Measurements from ENCODE around the gene SEC14L1.

SEC14L1 gene

DNA sequence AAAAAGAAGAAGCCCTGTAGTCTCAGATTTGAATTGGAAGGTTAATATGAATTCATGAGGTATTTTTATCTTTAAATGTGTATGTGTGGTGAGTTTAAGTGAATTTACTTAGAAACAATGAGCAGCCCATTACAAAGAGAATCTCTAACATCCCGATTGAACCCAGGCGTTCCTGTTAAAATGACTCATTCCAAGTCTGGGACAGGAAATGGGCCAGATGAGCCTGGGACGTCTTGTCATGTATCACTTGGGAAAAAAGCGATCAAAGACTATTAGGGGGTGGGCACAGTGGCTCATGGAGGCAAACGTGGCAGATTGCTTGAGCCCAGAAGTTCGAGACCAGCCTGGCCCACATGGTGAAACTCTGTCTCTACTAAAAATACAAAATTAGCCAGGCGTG is 81.6 kb downstream of the SEC14L1 start:
- TF ChIP-seq, protein P1, sequence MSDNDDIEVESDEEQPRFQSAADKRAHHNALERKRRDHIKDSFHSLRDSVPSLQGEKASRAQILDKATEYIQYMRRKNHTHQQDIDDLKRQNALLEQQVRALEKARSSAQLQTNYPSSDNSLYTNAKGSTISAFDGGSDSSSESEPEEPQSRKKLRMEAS (IDR thresholded peaks at IDR 0.05), result no peak
- TF ChIP-seq, protein P2, sequence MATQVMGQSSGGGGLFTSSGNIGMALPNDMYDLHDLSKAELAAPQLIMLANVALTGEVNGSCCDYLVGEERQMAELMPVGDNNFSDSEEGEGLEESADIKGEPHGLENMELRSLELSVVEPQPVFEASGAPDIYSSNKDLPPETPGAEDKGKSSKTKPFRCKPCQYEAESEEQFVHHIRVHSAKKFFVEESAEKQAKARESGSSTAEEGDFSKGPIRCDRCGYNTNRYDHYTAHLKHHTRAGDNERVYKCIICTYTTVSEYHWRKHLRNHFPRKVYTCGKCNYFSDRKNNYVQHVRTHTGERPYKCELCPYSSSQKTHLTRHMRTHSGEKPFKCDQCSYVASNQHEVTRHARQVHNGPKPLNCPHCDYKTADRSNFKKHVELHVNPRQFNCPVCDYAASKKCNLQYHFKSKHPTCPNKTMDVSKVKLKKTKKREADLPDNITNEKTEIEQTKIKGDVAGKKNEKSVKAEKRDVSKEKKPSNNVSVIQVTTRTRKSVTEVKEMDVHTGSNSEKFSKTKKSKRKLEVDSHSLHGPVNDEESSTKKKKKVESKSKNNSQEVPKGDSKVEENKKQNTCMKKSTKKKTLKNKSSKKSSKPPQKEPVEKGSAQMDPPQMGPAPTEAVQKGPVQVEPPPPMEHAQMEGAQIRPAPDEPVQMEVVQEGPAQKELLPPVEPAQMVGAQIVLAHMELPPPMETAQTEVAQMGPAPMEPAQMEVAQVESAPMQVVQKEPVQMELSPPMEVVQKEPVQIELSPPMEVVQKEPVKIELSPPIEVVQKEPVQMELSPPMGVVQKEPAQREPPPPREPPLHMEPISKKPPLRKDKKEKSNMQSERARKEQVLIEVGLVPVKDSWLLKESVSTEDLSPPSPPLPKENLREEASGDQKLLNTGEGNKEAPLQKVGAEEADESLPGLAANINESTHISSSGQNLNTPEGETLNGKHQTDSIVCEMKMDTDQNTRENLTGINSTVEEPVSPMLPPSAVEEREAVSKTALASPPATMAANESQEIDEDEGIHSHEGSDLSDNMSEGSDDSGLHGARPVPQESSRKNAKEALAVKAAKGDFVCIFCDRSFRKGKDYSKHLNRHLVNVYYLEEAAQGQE (IDR thresholded peaks at IDR 0.05; ENCODE audit: low read depth), result no peak
- TF ChIP-seq CREB1 (IDR thresholded peaks at IDR 0.05; ENCODE audit: low read depth), result no peak

DNA sequence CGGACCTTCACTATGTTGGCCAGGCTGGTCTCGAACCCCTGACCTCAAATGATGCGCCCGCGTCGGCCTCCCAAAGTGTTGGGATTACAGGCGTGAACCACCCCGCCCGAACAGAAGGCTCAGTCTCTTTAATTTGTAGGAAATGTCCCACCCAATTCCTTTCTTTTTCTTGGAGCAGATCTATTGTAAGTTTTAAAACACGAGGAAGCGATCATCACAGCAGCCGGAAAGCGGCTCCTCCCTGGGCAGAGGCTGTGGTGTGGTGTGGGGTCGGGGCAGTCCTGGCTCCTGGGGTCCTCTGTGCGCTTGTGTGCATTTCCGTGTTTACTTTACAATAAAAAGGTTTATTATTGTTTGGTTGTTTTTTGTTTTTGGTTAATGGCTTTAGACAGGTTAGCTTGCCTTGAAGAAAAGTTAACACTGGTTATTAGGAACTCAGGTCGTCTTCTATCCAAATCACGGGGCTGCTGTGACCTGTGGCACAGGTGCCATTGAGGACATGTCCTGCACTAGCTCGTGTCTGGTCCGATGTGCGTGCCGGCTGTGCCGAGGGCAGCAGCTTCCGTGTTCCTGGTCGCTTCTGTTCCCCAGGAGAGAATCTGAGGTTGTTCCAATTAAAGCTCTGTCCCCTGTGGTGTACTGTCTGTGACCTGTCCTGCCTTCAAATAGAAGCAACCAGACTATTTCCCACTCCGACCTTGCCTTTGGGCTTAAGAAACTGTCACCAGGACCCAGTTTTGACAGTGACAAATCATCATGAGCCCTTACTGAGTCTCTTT is 83.1 kb downstream of the SEC14L1 start:
- TF ChIP-seq, protein P1 (IDR thresholded peaks at IDR 0.05), result no peak
- TF ChIP-seq TEAD4 (IDR thresholded peaks at IDR 0.05) (no peak), CREB1 (IDR thresholded peaks at IDR 0.05; ENCODE audit: low read depth) (no peak), FOXM1 (IDR thresholded peaks at IDR 0.05; ENCODE audit: borderline replicate concordance, low read depth) (no peak), ZBTB7A (IDR thresholded peaks at IDR 0.05; ENCODE audit: low read depth) (no peak), CEBPB (IDR thresholded peaks at IDR 0.05) (no peak)
- TF ChIP-seq, protein P3, sequence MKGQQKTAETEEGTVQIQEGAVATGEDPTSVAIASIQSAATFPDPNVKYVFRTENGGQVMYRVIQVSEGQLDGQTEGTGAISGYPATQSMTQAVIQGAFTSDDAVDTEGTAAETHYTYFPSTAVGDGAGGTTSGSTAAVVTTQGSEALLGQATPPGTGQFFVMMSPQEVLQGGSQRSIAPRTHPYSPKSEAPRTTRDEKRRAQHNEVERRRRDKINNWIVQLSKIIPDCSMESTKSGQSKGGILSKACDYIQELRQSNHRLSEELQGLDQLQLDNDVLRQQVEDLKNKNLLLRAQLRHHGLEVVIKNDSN (IDR thresholded peaks at IDR 0.05), result no peak

DNA sequence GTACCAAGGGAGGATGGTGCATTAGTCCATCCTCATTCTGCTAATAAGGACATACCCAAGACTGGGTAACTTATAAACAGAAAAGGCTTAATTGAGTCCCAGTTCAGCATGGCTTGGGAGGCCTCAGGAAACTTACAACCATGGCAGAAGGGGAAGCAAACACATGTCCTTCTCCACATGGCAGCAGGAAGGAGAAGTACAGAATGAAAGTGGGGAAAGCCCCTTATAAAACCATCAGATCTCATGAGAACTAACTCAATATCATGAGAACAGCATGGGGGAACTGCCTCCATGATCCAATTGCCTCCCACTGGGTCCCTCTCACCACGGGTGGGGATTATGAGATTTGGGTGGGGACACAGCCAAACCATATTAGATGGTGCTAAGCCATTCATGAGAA is 84.5 kb downstream of the SEC14L1 start:
- TF ChIP-seq ZBTB7A (IDR thresholded peaks at IDR 0.05; ENCODE audit: low read depth) (no peak), YY1 (IDR thresholded peaks at IDR 0.05; ENCODE audit: low read depth) (no peak), TCF12 (IDR thresholded peaks at IDR 0.05; ENCODE audit: low read depth) (no peak), CEBPB (IDR thresholded peaks at IDR 0.05) (no peak), RAD21 (IDR thresholded peaks at IDR 0.05; ENCODE audit: low read depth) (no peak), EGR1 (IDR thresholded peaks at IDR 0.05) (no peak)
- TF ChIP-seq, protein P1 (IDR thresholded peaks at IDR 0.05), result no peak
- TF ChIP-seq, protein P3 (IDR thresholded peaks at IDR 0.05), result no peak

DNA sequence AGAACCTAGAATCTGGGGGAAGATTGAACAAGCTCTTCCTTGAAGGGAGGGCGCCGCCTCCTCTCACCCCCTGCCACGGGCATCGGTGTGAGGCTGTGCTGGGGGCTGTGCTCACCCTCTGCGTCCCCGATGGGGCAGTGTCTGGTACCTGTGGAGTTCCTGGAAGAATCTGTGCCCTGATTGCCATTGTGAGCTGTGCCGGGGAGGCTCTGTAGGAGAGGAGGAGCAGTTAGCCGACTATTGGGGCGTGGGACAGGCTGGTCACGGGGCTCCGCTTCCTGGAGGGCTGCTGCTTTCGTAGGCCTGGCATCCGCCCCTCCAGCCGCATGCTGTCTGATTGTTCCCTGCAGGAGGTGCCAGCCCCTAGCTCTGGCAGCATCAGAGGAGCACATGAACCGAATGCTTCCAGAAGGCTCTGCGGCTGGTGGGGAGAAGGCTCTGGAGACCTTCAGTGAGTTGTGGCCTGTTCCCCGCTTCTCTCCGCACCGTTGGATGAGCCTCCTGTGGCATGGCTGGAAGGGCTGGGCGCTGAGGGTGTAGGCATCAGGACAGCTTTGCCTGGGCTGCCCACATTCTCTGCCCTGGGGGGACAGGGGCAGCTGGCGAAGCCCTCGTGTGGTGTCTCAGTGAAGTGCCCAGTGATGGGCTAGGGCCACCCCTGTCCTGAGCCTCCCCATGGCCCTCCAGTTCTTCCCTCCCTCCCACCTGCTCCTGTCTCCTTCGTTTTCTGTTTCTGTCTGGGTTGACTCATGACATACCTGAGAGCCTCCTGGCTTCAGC is 86.9 kb downstream of the SEC14L1 start:
- TF ChIP-seq, protein P1 (IDR thresholded peaks at IDR 0.05), result peak; percentile 72
- TF ChIP-seq RAD21 (IDR thresholded peaks at IDR 0.05; ENCODE audit: low read depth), result no peak

DNA sequence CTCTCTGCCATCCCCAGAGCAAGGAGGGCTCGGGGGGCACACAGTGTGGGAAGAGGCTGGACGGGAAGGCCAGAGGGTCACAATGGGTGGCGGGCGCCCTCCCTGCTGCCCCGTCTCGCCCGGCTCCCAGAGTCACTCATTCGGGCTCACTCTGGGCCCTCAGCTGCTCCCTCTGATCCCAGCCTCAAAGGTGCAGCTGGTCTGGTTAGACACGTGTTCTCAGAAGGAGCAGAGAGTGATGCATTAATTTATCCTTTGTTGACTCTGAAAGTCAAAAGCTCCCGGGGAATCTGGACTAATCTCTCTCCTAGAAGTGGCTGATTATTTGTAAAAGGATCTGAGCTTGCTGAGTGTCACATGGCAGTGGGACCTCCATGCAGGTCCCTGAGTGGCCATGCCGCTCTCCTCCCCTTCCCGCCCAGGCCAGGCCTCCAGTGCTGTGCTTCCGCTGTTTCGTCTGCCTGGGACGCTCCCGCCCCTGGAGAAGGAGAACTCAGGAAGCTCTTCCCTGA is 87.5 kb downstream of the SEC14L1 start:
- TF ChIP-seq, protein P2 (IDR thresholded peaks at IDR 0.05; ENCODE audit: low read depth), result no peak
- no peak for TF ChIP-seq FOXM1 (IDR thresholded peaks at IDR 0.05; ENCODE audit: borderline replicate concordance, low read depth)
- TF ChIP-seq YY1 (IDR thresholded peaks at IDR 0.05; ENCODE audit: low read depth), result no peak
- TF ChIP-seq, protein P1 (IDR thresholded peaks at IDR 0.05), result no peak
- TF ChIP-seq EGR1 (IDR thresholded peaks at IDR 0.05), result no peak
- no peak for TF ChIP-seq TCF12 (IDR thresholded peaks at IDR 0.05; ENCODE audit: low read depth)
- no peak for TF ChIP-seq CEBPB (IDR thresholded peaks at IDR 0.05)
- TF ChIP-seq TAF1 (IDR thresholded peaks at IDR 0.05; ENCODE audit: low read depth), result no peak
- TF ChIP-seq CREB1 (IDR thresholded peaks at IDR 0.05; ENCODE audit: low read depth), result no peak
- TF ChIP-seq ZBTB7A (IDR thresholded peaks at IDR 0.05; ENCODE audit: low read depth), result no peak
- no peak for TF ChIP-seq TEAD4 (IDR thresholded peaks at IDR 0.05)
- TF ChIP-seq RAD21 (IDR thresholded peaks at IDR 0.05; ENCODE audit: low read depth), result no peak
- no peak for TF ChIP-seq NFIC (IDR thresholded peaks at IDR 0.05)
- TF ChIP-seq, protein P3 (IDR thresholded peaks at IDR 0.05), result no peak

All from Ishikawa (cell line).